Inflammatory macrophage (primary cell): ENCODE data around the gene LSM3.

Experiments
- DNase-seq, 2 donors: peaks; one replicate each; pipeline ENCODE4 v3.0.0-alpha.2; 2020 to 2022

The LSM3 gene

DNA sequence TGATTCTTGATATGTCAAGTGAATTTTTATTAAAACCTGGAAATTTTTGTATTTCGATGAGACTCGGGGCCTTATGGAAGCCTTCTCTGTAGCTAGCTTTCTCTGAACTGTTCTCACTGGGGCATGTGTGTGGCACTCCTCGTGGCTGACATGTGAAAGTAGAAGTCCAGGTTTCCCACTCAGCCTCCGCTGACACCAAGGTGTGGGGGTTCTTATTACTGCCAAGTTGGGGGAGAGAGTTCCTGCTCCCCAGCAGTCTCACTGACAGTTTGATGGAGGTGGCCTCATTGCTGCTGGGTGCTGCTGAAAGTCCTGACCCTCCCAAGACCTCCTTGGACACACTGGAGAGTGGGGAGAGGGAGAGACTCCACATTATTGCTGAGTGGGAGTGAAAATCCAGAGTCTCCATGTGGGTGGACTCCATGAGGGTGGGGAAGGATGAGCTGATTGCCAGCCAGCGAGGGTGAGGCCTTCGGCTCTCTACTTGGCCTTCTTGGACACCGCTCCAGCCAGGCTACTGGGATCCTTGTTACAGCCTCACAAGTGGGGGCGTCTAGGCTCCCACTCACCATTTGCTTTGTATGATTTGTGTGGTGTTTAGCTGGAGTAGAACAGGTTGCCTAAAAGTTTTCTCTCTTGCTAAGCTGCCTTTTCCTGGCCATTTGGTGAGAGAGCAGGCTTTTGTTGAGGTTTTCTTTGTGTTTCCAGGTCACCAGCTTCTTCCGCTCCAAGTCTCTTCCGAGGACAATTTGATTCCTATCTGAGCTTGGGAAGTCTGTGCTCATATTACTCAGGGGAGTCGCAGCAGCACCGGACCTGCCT, 64.1 kb downstream of the LSM3 start:
- no peak for DNase-seq

DNA sequence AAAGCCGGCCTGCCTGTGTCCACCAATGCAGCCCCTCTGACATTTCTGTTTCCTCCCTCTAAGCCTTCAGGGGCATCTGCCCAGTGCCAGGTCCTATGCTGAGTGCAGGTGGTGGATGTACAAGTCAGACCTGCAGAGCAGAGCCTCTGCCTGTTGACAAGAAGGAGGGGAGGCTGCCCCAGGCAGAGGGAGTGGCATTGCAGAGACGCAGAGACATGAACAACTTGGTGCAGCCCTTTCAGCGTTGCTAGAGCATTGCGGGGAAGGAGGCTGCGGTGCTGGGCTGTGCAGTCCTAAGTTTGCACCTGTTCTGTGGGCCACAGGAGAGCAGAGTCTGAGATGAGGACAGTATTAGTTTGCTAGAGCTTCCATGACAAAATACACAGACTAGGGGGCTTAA, 65.2 kb downstream of the LSM3 start:
- no peak for DNase-seq

DNA sequence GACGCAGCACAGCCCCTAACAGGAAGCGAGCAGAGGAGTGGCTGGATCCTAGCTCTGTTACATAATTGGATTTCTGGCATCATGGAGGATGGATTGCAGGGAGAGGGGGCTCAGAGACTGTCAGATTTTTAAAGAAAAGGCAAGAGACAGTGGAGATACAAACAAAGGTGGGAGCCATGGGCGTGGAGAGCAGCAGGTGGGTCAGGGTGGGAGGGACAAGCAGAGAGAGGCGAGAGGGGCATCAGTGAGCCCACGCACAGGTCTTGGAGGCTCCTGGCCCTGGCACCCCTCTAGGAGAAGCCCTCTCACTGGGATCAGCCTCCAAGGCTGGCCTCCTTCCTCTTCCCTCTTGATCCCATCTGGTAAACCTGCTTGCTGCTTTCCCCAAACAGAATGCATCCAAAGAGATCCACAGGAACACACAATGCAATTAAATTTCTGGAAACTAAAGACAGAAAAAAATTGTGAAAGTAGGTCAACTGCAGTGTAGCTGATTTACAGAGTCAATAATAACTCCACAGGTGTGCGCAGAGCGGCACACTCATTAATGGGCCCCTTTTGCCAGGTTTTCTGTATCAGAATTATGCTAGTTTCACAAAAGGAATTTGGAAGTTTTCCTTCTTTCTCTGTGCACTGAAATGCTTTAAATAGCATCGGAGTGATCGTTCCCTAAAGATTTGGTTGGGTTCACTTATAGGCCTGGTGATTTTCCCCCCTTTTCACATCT, 66.1 kb downstream of the LSM3 start:
- DNase-seq: no peak

DNA sequence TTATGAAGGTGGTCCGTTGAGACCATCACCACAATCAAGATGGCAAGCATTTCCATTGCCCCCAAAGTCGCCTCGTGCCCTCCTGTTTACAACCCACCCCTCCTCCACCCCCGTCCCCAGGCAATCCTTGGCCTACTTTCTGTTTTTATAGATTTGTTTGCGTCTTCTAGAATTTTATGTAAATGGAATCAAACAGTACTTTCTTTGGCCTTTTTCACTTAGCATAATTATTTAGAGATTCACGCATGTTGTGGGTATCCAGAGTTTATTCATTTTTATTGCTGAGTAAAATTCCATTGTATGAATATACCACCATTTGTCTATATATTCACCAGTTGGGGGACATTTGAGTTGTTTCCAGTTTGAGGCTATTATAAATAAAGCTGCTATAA, 66.6 kb downstream of the LSM3 start:
- DNase-seq: no peak

DNA sequence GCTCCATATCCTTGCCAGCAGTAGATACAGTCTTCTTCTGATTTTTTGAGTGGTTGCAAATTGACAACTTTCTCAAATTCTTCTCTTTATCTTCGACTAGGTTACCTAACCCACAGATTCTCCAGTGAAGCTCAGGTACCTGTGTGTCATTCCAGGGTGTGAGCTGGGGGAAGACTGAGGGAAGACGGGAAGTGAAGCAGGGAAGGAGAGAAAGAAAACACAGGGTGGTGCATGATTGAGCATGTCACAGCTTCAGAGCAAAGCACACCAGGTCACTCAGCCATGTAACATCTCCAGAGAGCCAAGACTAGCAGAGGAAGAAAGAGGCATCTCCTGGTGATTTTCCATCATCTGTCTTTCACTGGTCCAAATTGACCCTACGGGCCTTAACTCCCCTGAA, 67.2 kb downstream of the LSM3 start:
- no peak for DNase-seq

DNA sequence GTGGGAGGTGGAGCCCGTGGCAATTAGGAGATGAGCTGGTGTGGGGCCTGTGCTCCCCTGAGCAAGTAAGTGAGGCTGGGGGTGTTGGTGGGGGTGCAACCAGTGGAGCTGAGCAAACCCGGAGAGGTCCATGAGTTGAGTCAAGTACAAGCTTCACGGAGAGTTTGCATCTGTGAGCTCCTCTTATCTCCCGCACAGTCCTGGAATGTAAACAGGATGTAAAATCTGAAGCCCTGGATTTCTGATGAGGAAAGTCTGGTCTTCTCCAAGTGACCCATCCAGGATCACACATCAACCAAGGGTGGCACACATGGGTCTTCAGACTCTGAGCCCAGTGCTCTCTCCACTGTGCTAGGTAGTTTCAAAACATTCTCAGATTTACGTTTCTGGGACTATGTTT, 67.8 kb downstream of the LSM3 start:
- no peak for DNase-seq

DNA sequence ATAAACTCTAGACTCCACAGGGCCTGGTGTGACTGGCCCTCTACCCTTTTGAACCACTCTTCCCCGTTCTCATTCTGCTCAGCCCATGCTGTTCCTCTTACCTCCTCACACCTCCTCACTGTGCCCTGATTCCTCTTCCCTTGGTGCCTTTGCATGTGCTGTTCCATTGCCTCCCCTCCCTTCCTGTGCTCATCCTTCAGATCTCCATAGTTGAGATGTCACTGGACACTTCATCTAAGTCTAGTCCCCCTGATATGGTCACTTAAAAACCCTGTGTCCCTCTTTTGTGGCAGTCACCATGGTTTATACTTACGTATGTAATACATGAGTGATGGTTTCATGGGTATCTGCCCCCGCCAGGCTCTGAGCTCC, 69.8 kb downstream of the LSM3 start:
- DNase-seq: no peak

DNA sequence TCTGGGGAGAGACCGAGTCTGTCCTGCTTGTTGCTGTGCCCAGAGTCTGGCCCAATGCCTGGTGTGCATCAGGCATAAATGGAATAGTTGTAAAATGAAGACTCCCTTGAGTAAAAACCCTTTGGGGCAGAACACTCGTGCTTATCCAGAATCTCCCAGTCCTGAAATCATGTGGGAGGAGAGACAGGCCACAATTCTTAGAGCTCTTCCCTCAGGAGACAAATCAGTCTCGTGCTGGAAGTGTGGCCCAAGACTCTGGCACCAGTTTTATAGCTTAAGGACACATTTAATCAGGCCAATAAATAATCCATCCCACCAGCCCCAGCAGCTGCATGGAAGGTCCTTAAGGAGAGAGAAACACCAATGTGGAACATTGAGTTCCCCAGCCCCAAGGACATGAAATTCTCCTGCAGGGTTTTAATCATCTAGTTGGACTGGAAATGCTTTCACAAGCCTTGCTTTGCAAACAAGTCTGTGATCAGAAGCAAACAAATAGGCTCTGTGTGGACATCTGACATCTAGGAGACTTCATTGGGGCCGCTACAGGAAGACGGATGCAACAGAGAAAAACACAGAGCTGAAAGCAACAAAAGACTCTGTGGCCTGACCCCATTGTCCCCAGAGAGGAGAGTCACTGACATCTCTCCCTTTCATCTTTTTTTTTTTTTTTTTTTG, 70.4 kb downstream of the LSM3 start:
- no peak for DNase-seq
